K562 (cell line): ENCODE data around the gene GCH1.

ENCODE experiments used
- CTBP1 ChIP-seq: fragments of 450-650 bp; IDR thresholded peaks from 2 replicates; pipeline ENCODE4 v1.6.1; 2016; ENCODE audit warnings: borderline replicate concordance
- RBBP5 ChIP-seq: fragments of 200-600 bp; sonication (generic); IDR thresholded peaks from 2 replicates; pipeline ENCODE4 v1.6.1; 2012; ENCODE audit warnings: borderline replicate concordance, mild to moderate bottlenecking, low read length, control low read depth, inconsistent platforms; ENCODE audit not compliant: insufficient read depth, poor library complexity, severe bottlenecking
- TARDBP ChIP-seq: fragments of 450-650 bp; IDR thresholded peaks from 2 replicates; pipeline ENCODE4 v1.6.1; 2016
- TCFL5 ChIP-seq: fragments of 250-450 bp; sonication (Bioruptor Pico); conservative IDR thresholded peaks from 2 replicates; pipeline ENCODE4 v1.6.1; 2021; ENCODE audit warnings: mild to moderate bottlenecking, moderate library complexity, matching md5 sums

GRCh38 chr14:54902521-54903420 lies at the start of gene GCH1:
- no peak; the same call in none of the 2 replicates for TF ChIP-seq CTBP1
- no peak for TF ChIP-seq TCFL5 (CRISPR knock-in tag)
- peak; percentile 32 for TF ChIP-seq RBBP5
- no peak for TF ChIP-seq TARDBP
